ENCODE results near the gene B2M. TPM values are rescaled to one million over a fixed set of nuclear protein-coding genes. Genes with fewer than 3 reads are reported as not detected.
A peak's percentile ranks its signal among the peaks of the same experiment; 100 is the strongest.
"Not testable (repeated sequence)": the region's sequence is repeated elsewhere in the genome, so short reads cannot be mapped to it uniquely, and the experiment has no call there.

Gene B2M
- total RNA-seq, 2 experiments from 2014 or later = 6,300 to 6,473 TPM

DNA sequence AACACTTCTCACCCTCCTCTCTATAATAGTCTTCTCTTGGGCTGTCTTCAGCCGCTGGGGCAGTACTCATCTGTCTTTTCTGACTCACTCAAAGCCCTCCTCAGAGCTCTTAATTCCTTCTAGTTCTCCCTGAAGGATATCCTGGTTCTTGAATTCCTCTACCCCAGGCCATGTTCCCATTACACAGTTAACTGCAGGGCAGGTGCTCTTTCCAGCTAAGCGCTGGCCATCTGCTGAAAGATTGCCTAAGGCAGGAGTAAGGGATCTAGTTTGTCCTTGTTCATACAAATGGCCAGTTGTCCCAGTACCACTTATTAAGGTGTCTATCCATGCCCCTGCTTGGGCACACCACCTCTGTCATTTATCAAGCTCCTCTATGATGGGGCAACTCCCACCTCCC lies 37.7 kb upstream of the B2M start:
- ChIA-PET POLR2A (interaction anchor here (1.2 to 35.3 kb wide), 4 partner anchors 10 to 62 kb away, joined by 6 to 1989 read pairs (median 12); partner anchors contain the start of genes B2M, PATL2, SPG11 and TRIM69), CTCF (interaction anchor here (0.6 to 12.9 kb wide), 5 partner anchors 9 to 62 kb away, joined by 3 to 476 read pairs (median 5); partner anchors contain the start of genes B2M, PATL2, SPG11 and TRIM69)
- peaks cover 30% of the 10 kb centered on the region for H3K36me3 Mint-ChIP-seq (ENCODE audit: low read depth)
- H3K4me1 Mint-ChIP-seq (ENCODE audit: low read depth) = peaks cover 88% of the 10 kb centered on the region
- no peak overlapping the region for H3K4me3 Mint-ChIP-seq
- H3K9me3 Mint-ChIP-seq (ENCODE audit: insufficient read depth) = no peaks in the 10 kb centered on the region
- H3K27ac Mint-ChIP-seq = no peak overlapping the region
- no peak for DNase-seq
- ATAC-seq = no peak
- no peaks in the 10 kb centered on the region for H3K27me3 Mint-ChIP-seq (ENCODE audit: low read depth)

GRCh38 chr15:44675911-44676310 lies 35.4 kb upstream of the B2M start:
- no peak for ATAC-seq
- peaks cover 41% of the 10 kb centered on the region for H3K36me3 Mint-ChIP-seq (ENCODE audit: low read depth)

DNA sequence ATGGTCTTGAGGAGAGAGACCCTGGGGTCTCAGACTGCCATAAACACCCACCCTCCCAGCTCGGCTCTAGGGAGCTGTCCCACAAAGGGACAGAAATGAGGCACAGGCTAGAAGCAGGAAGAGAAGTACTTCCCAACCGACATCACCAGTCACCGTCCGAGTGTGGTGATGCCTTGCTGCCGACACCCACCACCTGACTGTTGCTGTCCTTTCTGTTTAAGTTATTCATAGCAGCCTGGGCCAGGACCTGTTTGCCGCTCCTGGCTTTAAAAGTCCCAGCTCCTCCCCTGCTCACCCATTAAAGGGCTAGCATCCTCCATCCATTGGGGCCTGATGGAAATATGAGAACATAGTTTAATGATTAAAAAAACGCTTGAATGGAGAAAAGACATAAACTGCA lies 34.6 kb upstream of the B2M start:
- peak overlapping the region; percentile 70 for H3K4me3 Mint-ChIP-seq
- ChIA-PET POLR2A (interaction anchor here (0.6 to 35.3 kb wide), 13 partner anchors 8 to 60 kb away, joined by 3 to 1989 read pairs (median 9); partner anchors contain the start of genes B2M, PATL2, SPG11 and TRIM69), CTCF (interaction anchor here (1.2 to 4.1 kb wide), 8 partner anchors 10 to 62 kb away, joined by 3 to 105 read pairs (median 7); partner anchors contain the start of genes B2M, PATL2, SPG11 and TRIM69)
- no peaks in the 10 kb centered on the region for H3K27me3 Mint-ChIP-seq (ENCODE audit: low read depth)
- peak overlapping the region; percentile 95 for H3K27ac Mint-ChIP-seq
- no peaks in the 10 kb centered on the region for H3K9me3 Mint-ChIP-seq (ENCODE audit: insufficient read depth)
- peak; percentile 61 for DNase-seq
- peak; percentile 48 for ATAC-seq
- peaks cover 43% of the 10 kb centered on the region for H3K36me3 Mint-ChIP-seq (ENCODE audit: low read depth)
- peaks cover 82% of the 10 kb centered on the region for H3K4me1 Mint-ChIP-seq (ENCODE audit: low read depth)

More at GRCh38 chr15:44675911-44676310, 35.4 kb upstream of the B2M start:
- ChIA-PET POLR2A (interaction anchor here (1.1 to 35.3 kb wide), 5 partner anchors 9 to 53 kb away, joined by 4 to 1989 read pairs (median 18); partner anchors contain the start of genes B2M, PATL2 and SPG11), CTCF (interaction anchor here (1.1 to 4.1 kb wide), 3 partner anchors 11 to 61 kb away, joined by 3 to 105 read pairs (median 3); partner anchors contain the start of gene SPG11)
- Mint-ChIP-seq H3K9me3 (ENCODE audit: insufficient read depth) (no peaks in the 10 kb centered on the region), H3K27ac (peak overlapping the region; percentile 95), H3K27me3 (ENCODE audit: low read depth) (no peaks in the 10 kb centered on the region), H3K4me3 (peak overlapping the region; percentile 70), H3K4me1 (ENCODE audit: low read depth) (peaks cover 84% of the 10 kb centered on the region)
- no peak for DNase-seq

- no peaks in the 10 kb centered on the region for H3K27me3 Mint-ChIP-seq (ENCODE audit: low read depth)
- peak overlapping the region; percentile 88 for H3K27ac Mint-ChIP-seq
- DNase-seq (no peak), ATAC-seq (no peak)
- H3K36me3 Mint-ChIP-seq (ENCODE audit: low read depth) = peaks cover 63% of the 10 kb centered on the region
- H3K4me1 Mint-ChIP-seq (ENCODE audit: low read depth) = peaks cover 89% of the 10 kb centered on the region
- CTCF ChIA-PET = interaction anchor here (1.0 to 5.5 kb wide), 6 partner anchors 9 to 54 kb away, joined by 3 to 78 read pairs (median 14); partner anchors contain the start of genes B2M, PATL2, SPG11 and TRIM69
- H3K9me3 Mint-ChIP-seq (ENCODE audit: insufficient read depth) = peaks cover 14% of the 10 kb centered on the region
- POLR2A ChIA-PET = interaction anchor here (1.6 to 35.3 kb wide), 7 partner anchors 12 to 56 kb away, joined by 3 to 1989 read pairs (median 20); partner anchors contain the start of genes B2M, PATL2, SPG11 and TRIM69
- peak overlapping the region; percentile 66 for H3K4me3 Mint-ChIP-seq
Measured at GRCh38 chr15:44682211-44682610, 29.1 kb upstream of the B2M start.

- Mint-ChIP-seq H3K4me3 (peak overlapping the region; percentile 66), H3K9me3 (ENCODE audit: insufficient read depth) (peaks cover 16% of the 10 kb centered on the region), H3K4me1 (ENCODE audit: low read depth) (peaks cover 89% of the 10 kb centered on the region), H3K27ac (peak overlapping the region; percentile 88), H3K36me3 (ENCODE audit: low read depth) (peaks cover 68% of the 10 kb centered on the region)
- ChIA-PET CTCF (interaction anchor here (1.0 to 5.5 kb wide), 8 partner anchors 9 to 54 kb away, joined by 3 to 78 read pairs (median 6); partner anchors contain the start of genes B2M, PATL2, SPG11 and TRIM69), POLR2A (interaction anchor here (0.9 to 35.3 kb wide), 8 partner anchors 12 to 55 kb away, joined by 3 to 1989 read pairs (median 14); partner anchors contain the start of genes B2M, PATL2, SPG11 and TRIM69)
- not testable (repeated sequence) for H3K27me3 Mint-ChIP-seq (ENCODE audit: low read depth)
- ATAC-seq (peak; percentile 76), DNase-seq (peak; percentile 92)
Measured at GRCh38 chr15:44682809-44683682, 28.3 kb upstream of the B2M start.

DNA sequence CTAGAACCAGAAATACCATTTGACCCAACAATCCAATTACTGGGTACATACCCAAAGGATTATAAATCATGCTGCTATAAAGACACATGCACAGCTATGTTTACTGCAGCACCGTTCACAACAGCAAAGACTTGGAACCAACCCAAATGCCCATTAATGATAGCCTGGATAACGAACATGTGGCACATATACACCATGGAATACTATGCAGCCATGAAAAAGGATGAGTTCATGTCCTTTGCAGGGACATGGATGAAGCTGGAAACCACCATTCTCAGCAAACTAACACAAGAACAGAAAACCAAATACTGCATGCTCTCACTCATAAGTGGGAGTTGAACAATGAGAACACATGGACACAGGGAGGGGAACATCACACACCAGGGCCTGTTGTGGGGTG lies 22.0 kb upstream of the B2M start:
- Mint-ChIP-seq H3K27ac (peak overlapping the region; percentile 69), H3K4me1 (ENCODE audit: low read depth) (peaks cover 68% of the 10 kb centered on the region), H3K36me3 (ENCODE audit: low read depth) (peaks cover 42% of the 10 kb centered on the region), H3K9me3 (ENCODE audit: insufficient read depth) (peaks cover 17% of the 10 kb centered on the region)
- DNase-seq; H3K4me3 Mint-ChIP-seq; H3K27me3 Mint-ChIP-seq (ENCODE audit: low read depth); ATAC-seq: not testable (repeated sequence)
- ChIA-PET POLR2A (interaction anchor here (0.7 to 35.3 kb wide), 7 partner anchors 11 to 26 kb away, joined by 3 to 1989 read pairs (median 6); partner anchors contain the start of genes B2M, PATL2 and SPG11), CTCF (interaction anchor here (1.3 to 1.6 kb wide), 2 partner anchors 23 to 26 kb away, joined by 4 to 5 read pairs; partner anchors contain the start of gene SPG11)

DNA sequence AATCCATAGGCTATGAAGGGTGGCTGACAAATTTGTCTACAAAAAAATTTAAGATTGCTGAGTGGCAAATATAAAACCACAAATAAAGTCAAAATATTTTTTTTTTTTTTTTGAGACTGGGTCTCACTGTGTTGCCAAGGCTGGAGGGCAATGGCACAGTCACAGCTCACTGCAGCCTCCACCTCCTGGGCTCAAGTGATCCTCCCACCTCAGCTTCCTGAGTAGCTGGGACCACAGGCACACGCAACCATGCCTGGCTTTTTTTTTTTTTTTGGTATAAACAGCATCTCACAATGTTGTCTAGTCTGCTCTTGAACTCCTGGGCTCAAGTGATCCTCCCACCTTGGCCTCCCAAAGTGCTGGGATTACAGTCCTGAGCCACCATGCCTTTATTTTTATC lies 21.1 kb upstream of the B2M start:
- Mint-ChIP-seq H3K9me3 (ENCODE audit: insufficient read depth) (peaks cover 14% of the 10 kb centered on the region), H3K27ac (peak overlapping the region; percentile 72), H3K36me3 (ENCODE audit: low read depth) (peaks cover 33% of the 10 kb centered on the region), H3K4me1 (ENCODE audit: low read depth) (peaks cover 64% of the 10 kb centered on the region)
- ATAC-seq (peak; percentile 84), DNase-seq (peak; percentile 67)
- CTCF ChIA-PET = interaction anchor here (1.0 to 1.7 kb wide), 6 partner anchors 12 to 48 kb away, joined by 3 to 8 read pairs (median 5); partner anchors contain the start of genes PATL2 and SPG11
- not testable (repeated sequence) for H3K27me3 Mint-ChIP-seq (ENCODE audit: low read depth); H3K4me3 Mint-ChIP-seq
- POLR2A ChIA-PET = interaction anchor here (0.9 to 35.3 kb wide), 7 partner anchors 9 to 39 kb away, joined by 3 to 1989 read pairs (median 6); partner anchors contain the start of genes B2M, PATL2 and SPG11

DNA sequence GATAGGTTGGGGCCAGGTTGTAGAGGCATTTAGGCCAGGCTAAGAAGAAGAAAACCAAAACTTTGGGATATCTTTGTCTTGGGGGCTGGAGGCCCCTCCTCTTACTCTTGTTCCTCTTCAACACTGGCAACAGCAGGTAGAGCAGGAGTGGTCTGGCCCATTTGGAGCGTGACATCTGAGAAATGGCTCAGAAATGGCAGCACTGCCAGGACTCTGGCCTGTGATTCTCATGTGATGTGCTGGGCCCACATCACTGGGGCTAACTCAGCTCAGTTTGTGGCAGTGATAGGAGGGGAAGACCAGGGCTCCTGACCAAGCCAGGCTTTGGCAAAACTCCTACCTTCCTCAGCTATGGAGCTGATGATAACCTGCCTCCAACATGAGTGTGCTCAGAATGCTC lies 18.7 kb upstream of the B2M start:
- ChIA-PET CTCF (interaction anchor here (0.9 to 2.4 kb wide), 6 partner anchors 9 to 29 kb away, joined by 3 to 14 read pairs (median 4); partner anchors contain the start of gene SPG11), POLR2A (interaction anchor here (1.1 to 35.3 kb wide), 3 partner anchors 15 to 29 kb away, joined by 3 to 1989 read pairs (median 10); partner anchors contain the start of genes B2M, PATL2 and SPG11)
- Mint-ChIP-seq H3K4me3 (no peak overlapping the region), H3K4me1 (ENCODE audit: low read depth) (peaks cover 49% of the 10 kb centered on the region), H3K36me3 (ENCODE audit: low read depth) (peaks cover 15% of the 10 kb centered on the region), H3K9me3 (ENCODE audit: insufficient read depth) (peaks cover 3% of the 10 kb centered on the region), H3K27ac (no peak overlapping the region), H3K27me3 (ENCODE audit: low read depth) (peaks cover 1% of the 10 kb centered on the region)
- ATAC-seq = no peak
- no peak for DNase-seq

DNA sequence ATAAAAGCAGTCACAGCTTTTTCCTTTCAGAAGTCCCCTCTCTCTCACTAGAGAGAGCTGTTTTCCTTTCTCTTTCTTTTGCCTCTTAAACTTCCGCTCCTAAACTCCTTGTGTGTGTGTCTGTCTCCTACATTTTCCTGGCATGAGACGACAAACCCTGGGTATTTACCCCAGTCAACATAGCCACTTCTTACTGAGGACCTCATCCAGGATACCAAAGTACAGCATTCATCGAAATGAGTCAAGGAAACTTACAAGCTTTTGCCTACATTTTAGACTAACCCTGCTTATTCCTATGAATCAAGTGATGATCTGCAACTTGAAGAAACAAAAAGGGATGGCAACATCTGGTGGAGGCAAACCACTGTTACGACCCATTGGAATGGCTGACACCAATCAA lies 16.9 kb upstream of the B2M start:
- POLR2A ChIA-PET = interaction anchor here (0.6 to 1.1 kb wide), 3 partner anchors 16 to 31 kb away, joined by 3 to 4 read pairs (median 3); partner anchors contain the start of genes B2M, PATL2 and SPG11
- CTCF ChIA-PET = interaction anchor here (0.9 to 2.7 kb wide), 4 partner anchors 14 to 73 kb away, joined by 3 to 12 read pairs (median 7); partner anchors contain the start of genes B2M and PATL2

DNA sequence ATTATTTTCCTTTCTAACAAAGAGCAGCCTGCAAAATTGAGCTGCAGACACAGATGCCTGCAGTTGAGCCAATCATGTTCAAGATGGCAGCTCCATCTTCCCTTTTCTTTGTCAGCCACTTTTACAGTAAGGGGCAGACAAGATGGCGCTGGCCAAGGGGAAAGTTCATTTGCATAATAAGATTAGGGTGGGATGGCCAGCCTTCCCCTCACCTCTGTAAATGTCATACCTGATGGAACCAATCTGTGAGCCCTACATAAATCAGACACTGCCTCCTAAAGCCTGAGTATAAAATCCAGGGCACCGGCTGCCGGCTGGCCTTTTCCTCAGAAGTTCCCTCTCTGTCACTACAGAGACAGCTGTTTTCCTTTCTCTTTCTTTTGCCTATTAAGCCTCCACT lies 16.0 kb upstream of the B2M start:
- Mint-ChIP-seq H3K27ac (no peak overlapping the region), H3K27me3 (ENCODE audit: low read depth) (peaks cover 1% of the 10 kb centered on the region), H3K4me3 (no peak overlapping the region), H3K9me3 (ENCODE audit: insufficient read depth) (peaks cover 5% of the 10 kb centered on the region), H3K36me3 (ENCODE audit: low read depth) (peaks cover 6% of the 10 kb centered on the region), H3K4me1 (ENCODE audit: low read depth) (peaks cover 28% of the 10 kb centered on the region)
- ChIA-PET CTCF (interaction anchor here (1.4 to 2.7 kb wide), 4 partner anchors 15 to 43 kb away, joined by 5 to 12 read pairs (median 9); partner anchors contain the start of genes B2M, PATL2 and SPG11), POLR2A (interaction anchor here (1.1 to 2.1 kb wide), 3 partner anchors 16 to 28 kb away, joined by 3 to 19 read pairs (median 7); partner anchors contain the start of genes B2M and PATL2)
- DNase-seq (no peak), ATAC-seq (no peak)

More for the DNA sequence above, 16.9 kb upstream of the B2M start:
- ATAC-seq = no peak
- Mint-ChIP-seq H3K9me3 (ENCODE audit: insufficient read depth) (no peaks in the 10 kb centered on the region), H3K27ac (no peak overlapping the region), H3K27me3 (ENCODE audit: low read depth) (peaks cover 1% of the 10 kb centered on the region), H3K36me3 (ENCODE audit: low read depth) (peaks cover 1% of the 10 kb centered on the region), H3K4me1 (ENCODE audit: low read depth) (peaks cover 34% of the 10 kb centered on the region), H3K4me3 (no peak overlapping the region)
- DNase-seq = no peak
